H9 (cell line): Measurements from ENCODE around the gene MAPK8IP2. TPM values are rescaled to one million over a fixed set of nuclear protein-coding genes. Genes with fewer than 3 reads are reported as not detected.

Experiments
- DNase-seq: peaks from one replicate; pipeline ENCODE4 v3.0.0-alpha.2; 2017
- H2AFZ ChIP-seq: one replicate; pipeline ENCODE4 v1.6.1; 2013; ENCODE audit warnings: mild to moderate bottlenecking, low read length, control low read depth, moderate library complexity
- H2AK5ac ChIP-seq: 2 replicates; pipeline ENCODE4 v1.6.1; 2013; ENCODE audit warnings: low read length, control low read depth, mixed read lengths; ENCODE audit not compliant: insufficient read length
- H2BK120ac ChIP-seq: one replicate; pipeline ENCODE4 v1.6.1; 2013; ENCODE audit warnings: low read depth, mild to moderate bottlenecking, low read length, control low read depth, inconsistent platforms; ENCODE audit not compliant: poor library complexity, severe bottlenecking
- H2BK12ac ChIP-seq: 2 replicates; pipeline ENCODE4 v1.6.1; 2013; ENCODE audit warnings: low read length, control low read depth, mixed read lengths, low read depth; ENCODE audit not compliant: insufficient read length
- H2BK15ac ChIP-seq: 2 replicates; pipeline ENCODE4 v1.6.1; 2013; ENCODE audit warnings: low read depth, low read length, control low read depth
- H2BK20ac ChIP-seq: one replicate; pipeline ENCODE4 v1.6.1; 2013; ENCODE audit warnings: low read depth, mild to moderate bottlenecking, low read length, control low read depth, inconsistent platforms; ENCODE audit not compliant: poor library complexity, severe bottlenecking
- H2BK5ac ChIP-seq: 2 replicates; pipeline ENCODE4 v1.6.1; 2013; ENCODE audit warnings: low read length, control low read depth, mixed read lengths; ENCODE audit not compliant: insufficient read length
- H3K14ac ChIP-seq: 2 replicates; pipeline ENCODE4 v1.6.1; 2013; ENCODE audit warnings: low read length, control low read depth; ENCODE audit not compliant: insufficient read depth
- H3K18ac ChIP-seq: 2 replicates; pipeline ENCODE4 v1.6.1; 2013; ENCODE audit warnings: low read depth, mild to moderate bottlenecking, mixed read lengths, low read length, control low read depth; ENCODE audit not compliant: insufficient read length
- H3K23ac ChIP-seq: 2 replicates; pipeline ENCODE4 v1.6.1; 2013; ENCODE audit warnings: low read length, control low read depth, mixed read lengths, low read depth; ENCODE audit not compliant: insufficient read length
- H3K23me2 ChIP-seq: 2 replicates; pipeline ENCODE4 v1.6.1; 2013; ENCODE audit warnings: low read depth, mild to moderate bottlenecking, mixed read lengths, low read length, control low read depth; ENCODE audit not compliant: insufficient read length, poor library complexity, severe bottlenecking
- H3K27ac ChIP-seq: 2 replicates; pipeline ENCODE4 v1.5.1; 2013; ENCODE audit warnings: low read length, control low read depth, mixed read lengths, low read depth; ENCODE audit not compliant: insufficient read length
- H3K27me3 ChIP-seq: 2 replicates; pipeline ENCODE4 v1.6.1; 2013; ENCODE audit warnings: low read length, control low read depth, inconsistent platforms; ENCODE audit not compliant: insufficient read depth
- H3K4ac ChIP-seq: 2 replicates; pipeline ENCODE4 v1.6.1; 2013; ENCODE audit warnings: low read depth, mild to moderate bottlenecking, control low read depth, inconsistent platforms, low read length, moderate library complexity
- H3K4me1 ChIP-seq: 2 replicates; pipeline ENCODE4 v1.6.1; 2013; ENCODE audit warnings: low read length, control low read depth, inconsistent platforms; ENCODE audit not compliant: insufficient read depth
- H3K4me2 ChIP-seq: 2 replicates; pipeline ENCODE4 v1.6.1; 2013; ENCODE audit warnings: low read length, control low read depth, mixed read lengths; ENCODE audit not compliant: insufficient read length, insufficient read depth
- H3K56ac ChIP-seq: 2 replicates; pipeline ENCODE4 v1.6.1; 2013; ENCODE audit warnings: low read depth, mild to moderate bottlenecking, mixed read lengths, low read length, control low read depth; ENCODE audit not compliant: insufficient read length
- H3K79me1 ChIP-seq: 2 replicates; pipeline ENCODE4 v1.6.1; 2013; ENCODE audit warnings: low read depth, mild to moderate bottlenecking, moderate library complexity, low read length, control low read depth, inconsistent platforms; ENCODE audit not compliant: insufficient read depth, poor library complexity, severe bottlenecking
- H3K79me2 ChIP-seq: 2 replicates; pipeline ENCODE4 v1.6.1; 2013; ENCODE audit warnings: low read length, control low read depth, inconsistent platforms; ENCODE audit not compliant: insufficient read depth
- H3K9ac ChIP-seq: 2 replicates; pipeline ENCODE4 v1.6.1; 2013; ENCODE audit warnings: low read length, control low read depth, mixed read lengths; ENCODE audit not compliant: insufficient read length; ENCODE audit errors: extremely low read depth
- H3K9me3 ChIP-seq: one replicate; pipeline ENCODE4 v1.6.1; 2013; ENCODE audit warnings: low read depth, low read length, inconsistent platforms; ENCODE audit not compliant: control insufficient read depth
- H3T11ph ChIP-seq: one replicate; pipeline ENCODE4 v1.6.1; 2013; ENCODE audit warnings: mild to moderate bottlenecking, low read length, control low read depth, inconsistent platforms
- H4K20me1 ChIP-seq: one replicate; pipeline ENCODE4 v1.6.1; 2013; ENCODE audit not compliant: control insufficient read depth, insufficient read length, insufficient read depth
- H4K5ac ChIP-seq: 2 replicates; pipeline ENCODE4 v1.6.1; 2013; ENCODE audit warnings: low read depth, mild to moderate bottlenecking, mixed read lengths, low read length, control low read depth; ENCODE audit not compliant: insufficient read length
- H4K8ac ChIP-seq: replicated peaks from 2 replicates; pipeline ENCODE4 v1.6.1; 2013; ENCODE audit warnings: low read length, control low read depth, mixed read lengths, low read depth; ENCODE audit not compliant: insufficient read length
- H4K91ac ChIP-seq: 2 replicates; pipeline ENCODE4 v1.6.1; 2013; ENCODE audit warnings: low read depth, mild to moderate bottlenecking, moderate library complexity, mixed read lengths, low read length, control low read depth; ENCODE audit not compliant: insufficient read length
- H3K27ac Mint-ChIP-seq, 3 experiments: 2 replicates in 2 of 3; 3 replicates in 1 of 3; pipeline ENCODE4 v1.8.0; 2020 to 2021; ENCODE audit warnings: mixed read lengths in 3 of 3, mild to moderate bottlenecking in 1 of 3, moderate library complexity in 1 of 3
- H3K27me3 Mint-ChIP-seq: 2 replicates; pipeline ENCODE4 v1.8.0; 2021; ENCODE audit warnings: low read depth, mild to moderate bottlenecking, moderate library complexity, mixed read lengths
- H3K36me3 Mint-ChIP-seq, 3 experiments: 2 replicates in 2 of 3; 3 replicates in 1 of 3; pipeline ENCODE4 v1.8.0; 2020 to 2021; ENCODE audit warnings: low read depth in 3 of 3, mixed read lengths in 3 of 3; ENCODE audit not compliant: insufficient read depth in 1 of 3
- H3K4me1 Mint-ChIP-seq, 2 experiments: 2 replicates each; pipeline ENCODE4 v1.8.0; 2020; ENCODE audit warnings: mixed read lengths in 2 of 2
- H3K4me3 Mint-ChIP-seq, 2 experiments: 2 replicates in 1 of 2; 3 replicates in 1 of 2; pipeline ENCODE4 v1.8.0; 2020 to 2021; ENCODE audit warnings: mild to moderate bottlenecking in 2 of 2, mixed read lengths in 2 of 2, moderate library complexity in 1 of 2
- H3K9me3 Mint-ChIP-seq, 2 experiments: 2 replicates in 1 of 2; 3 replicates in 1 of 2; pipeline ENCODE4 v1.8.0; 2020; ENCODE audit warnings: mild to moderate bottlenecking in 2 of 2, mixed read lengths in 2 of 2, moderate library complexity in 1 of 2
- WGBS: extraction: QIAGEN DNeasy Blood & Tissue Kit; methylation state at CpG from one replicate; pipeline ENCODE4 v1.1.7; 2013; ENCODE audit warnings: missing lambda C conversion rate, low lambda C conversion rate, mixed read lengths; ENCODE audit not compliant: insufficient read length; ENCODE audit errors: extremely low coverage; 5-methylcytosine and 5-hydroxymethylcytosine counted together
- total RNA-seq: library from RNA; stranded (reverse); gene quantifications from 2 replicates; pipeline ENCODE4 v1.2.1, GENCODE V29; 2021
- TF ChIP-seq, protein P1 (sequence below): fragments of 200-600 bp; sonication (generic); conservative IDR thresholded peaks from 3 replicates; pipeline ENCODE4 v1.8.0; 2021; ENCODE audit warnings: antibody characterized with exemption, mild to moderate bottlenecking

The MAPK8IP2 gene
- total RNA-seq, 1 experiment from 2014 or later: 5.7 TPM

GRCh38 chr22:50610581-50610980 lies 10.0 kb downstream of the MAPK8IP2 start:
- Histone ChIP-seq H3K18ac (no peak overlapping the region), H3K23me2 (peaks cover 5% of the 10 kb centered on the region), H3K79me1 (no peaks in the 10 kb centered on the region), H3K56ac (no peak overlapping the region), H3K4me2 (no peak overlapping the region), H4K91ac (no peak overlapping the region), H3K9ac (no peak overlapping the region), H2AFZ (no peak overlapping the region), H4K5ac (no peak overlapping the region), H2BK5ac (no peak overlapping the region), H3K9me3 (no peaks in the 10 kb centered on the region), H4K8ac (no peak overlapping the region), H2BK15ac (no peak overlapping the region), H3K23ac (no peak overlapping the region), H3K27me3 (no peaks in the 10 kb centered on the region), H3T11ph (no peak overlapping the region), H2AK5ac (no peak overlapping the region), H3K4ac (no peak overlapping the region), H3K79me2 (no peaks in the 10 kb centered on the region), H3K27ac (no peak overlapping the region), H3K14ac (no peak overlapping the region; the same call in 1 of the 2 replicates), H2BK12ac (no peak overlapping the region), H2BK120ac (no peak overlapping the region), H2BK20ac (no peak overlapping the region), H4K20me1 (no peaks in the 10 kb centered on the region), H3K4me1 (peaks cover 3% of the 10 kb centered on the region; the same call in 1 of the 2 replicates)
- DNase-seq: no peak
- no peak overlapping the region for H3K4me3 Mint-ChIP-seq
- TF ChIP-seq, protein P1, sequence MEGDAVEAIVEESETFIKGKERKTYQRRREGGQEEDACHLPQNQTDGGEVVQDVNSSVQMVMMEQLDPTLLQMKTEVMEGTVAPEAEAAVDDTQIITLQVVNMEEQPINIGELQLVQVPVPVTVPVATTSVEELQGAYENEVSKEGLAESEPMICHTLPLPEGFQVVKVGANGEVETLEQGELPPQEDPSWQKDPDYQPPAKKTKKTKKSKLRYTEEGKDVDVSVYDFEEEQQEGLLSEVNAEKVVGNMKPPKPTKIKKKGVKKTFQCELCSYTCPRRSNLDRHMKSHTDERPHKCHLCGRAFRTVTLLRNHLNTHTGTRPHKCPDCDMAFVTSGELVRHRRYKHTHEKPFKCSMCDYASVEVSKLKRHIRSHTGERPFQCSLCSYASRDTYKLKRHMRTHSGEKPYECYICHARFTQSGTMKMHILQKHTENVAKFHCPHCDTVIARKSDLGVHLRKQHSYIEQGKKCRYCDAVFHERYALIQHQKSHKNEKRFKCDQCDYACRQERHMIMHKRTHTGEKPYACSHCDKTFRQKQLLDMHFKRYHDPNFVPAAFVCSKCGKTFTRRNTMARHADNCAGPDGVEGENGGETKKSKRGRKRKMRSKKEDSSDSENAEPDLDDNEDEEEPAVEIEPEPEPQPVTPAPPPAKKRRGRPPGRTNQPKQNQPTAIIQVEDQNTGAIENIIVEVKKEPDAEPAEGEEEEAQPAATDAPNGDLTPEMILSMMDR: no peak
- H3K27me3 Mint-ChIP-seq: peaks cover 43% of the 10 kb centered on the region
- peaks cover 10 to 16% of the 10 kb centered on the region in 2 experiments for H3K4me1 Mint-ChIP-seq
- no CpG with 5 or more reads among the region's 17 CpGs for WGBS
- no peak overlapping the region for H3K27ac Mint-ChIP-seq
- no peaks in the 10 kb centered on the region; a peak in 2 of 7 replicates for H3K36me3 Mint-ChIP-seq
- H3K9me3 Mint-ChIP-seq: peaks cover 0 to 3% of the 10 kb centered on the region in 2 experiments; a peak in 1 of 5 replicates
